Cardiac muscle cell (in vitro differentiated cells and primary cell): Measurements from ENCODE around the gene YBX3. TPM values are rescaled to one million over a fixed set of nuclear protein-coding genes. Genes with fewer than 3 reads are reported as not detected.

Experiments
- DNase-seq, 2 donors: peaks; one replicate each; pipeline versions ENCODE4 v3.0.0 to v3.0.0-alpha.2; 2010 to 2017; ENCODE audit warnings: low read depth in 1 of 2, low spot score in 1 of 2
- H3K27ac ChIP-seq: fragments of 200-600 bp; sonication (generic); 2 replicates; pipeline ENCODE4 v1.5.1; 2016
- H3K27me3 ChIP-seq: fragments of 200-600 bp; sonication (generic); 2 replicates; pipeline ENCODE4 v1.6.0; 2016; ENCODE audit warnings: control low read depth
- H3K36me3 ChIP-seq: fragments of 200-600 bp; sonication (generic); 2 replicates; pipeline ENCODE4 v1.5.1; 2016; ENCODE audit warnings: control low read depth
- H3K4me1 ChIP-seq: fragments of 200-600 bp; sonication (generic); 2 replicates; pipeline ENCODE4 v1.8.1; 2017; ENCODE audit warnings: low read depth, mild to moderate bottlenecking, mixed run types
- H3K4me3 ChIP-seq: fragments of 200-600 bp; sonication (generic); 2 replicates; pipeline ENCODE4 v1.5.1; 2016; ENCODE audit warnings: mild to moderate bottlenecking
- H3K9me3 ChIP-seq: fragments of 200-600 bp; sonication (generic); 2 replicates; pipeline ENCODE4 v1.5.1; 2017; ENCODE audit warnings: low read depth, mild to moderate bottlenecking, control low read depth
- polyA plus RNA-seq: library from polyadenylated mRNA; unstranded; fragments of >200 nt; fragmentation: Nextera tagmentation; extraction: Ambion mirVana; gene quantifications from 2 replicates; pipeline ENCODE4 v1.2.1, GENCODE V29; 2016
- total RNA-seq: library from RNA; depleted of rRNA; stranded (reverse); fragments of >200 nt; gene quantifications from 2 replicates; pipeline ENCODE4 v1.2.3, GENCODE V29; 2016
- TF ChIP-seq, protein P1 (sequence below): IDR thresholded peaks from 2 replicates; pipeline ENCODE4 v1.5.1; 2012; ENCODE audit warnings: low read depth, mild to moderate bottlenecking, low read length

The YBX3 gene
- total and polyA plus RNA-seq, 2 experiments from 2014 or later: 173 to 212 TPM

DNA sequence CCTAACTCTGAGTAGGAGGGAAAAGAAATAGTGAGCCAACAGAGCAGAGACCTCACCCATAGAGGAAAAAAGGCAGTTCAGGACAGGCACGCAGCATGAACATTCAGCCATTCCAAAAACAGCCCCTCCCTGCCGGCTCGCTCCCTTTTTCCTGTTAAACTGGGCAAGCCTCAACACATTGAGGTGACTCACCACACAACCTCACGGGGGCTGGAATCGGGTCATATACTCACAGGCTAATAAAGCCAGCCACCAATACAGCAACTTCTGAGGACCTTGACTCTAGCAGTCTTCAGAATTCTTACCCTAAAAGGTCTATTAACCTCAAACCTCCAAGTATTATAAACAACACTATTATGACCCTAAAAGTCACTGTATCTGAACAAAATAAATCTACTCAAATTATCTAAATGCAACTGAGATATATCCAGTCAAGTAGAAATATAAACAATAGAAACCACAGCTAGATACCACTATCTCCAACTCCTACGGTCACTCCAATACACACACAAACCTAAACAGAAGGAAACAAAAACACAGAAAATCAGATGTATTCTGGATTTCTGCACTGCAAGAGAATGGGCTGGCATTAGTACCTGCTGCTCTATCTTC lies 6.3 kb downstream of the YBX3 start:
- Histone ChIP-seq H3K36me3 (peaks cover 31% of the 10 kb centered on the region), H3K4me3 (no peak overlapping the region), H3K9me3 (no peaks in the 10 kb centered on the region), H3K27ac (no peak overlapping the region), H3K4me1 (peaks cover 34% of the 10 kb centered on the region), H3K27me3 (no peaks in the 10 kb centered on the region)
- DNase-seq: peak in 1 of 2 donors; percentile 91
- TF ChIP-seq, protein P1, sequence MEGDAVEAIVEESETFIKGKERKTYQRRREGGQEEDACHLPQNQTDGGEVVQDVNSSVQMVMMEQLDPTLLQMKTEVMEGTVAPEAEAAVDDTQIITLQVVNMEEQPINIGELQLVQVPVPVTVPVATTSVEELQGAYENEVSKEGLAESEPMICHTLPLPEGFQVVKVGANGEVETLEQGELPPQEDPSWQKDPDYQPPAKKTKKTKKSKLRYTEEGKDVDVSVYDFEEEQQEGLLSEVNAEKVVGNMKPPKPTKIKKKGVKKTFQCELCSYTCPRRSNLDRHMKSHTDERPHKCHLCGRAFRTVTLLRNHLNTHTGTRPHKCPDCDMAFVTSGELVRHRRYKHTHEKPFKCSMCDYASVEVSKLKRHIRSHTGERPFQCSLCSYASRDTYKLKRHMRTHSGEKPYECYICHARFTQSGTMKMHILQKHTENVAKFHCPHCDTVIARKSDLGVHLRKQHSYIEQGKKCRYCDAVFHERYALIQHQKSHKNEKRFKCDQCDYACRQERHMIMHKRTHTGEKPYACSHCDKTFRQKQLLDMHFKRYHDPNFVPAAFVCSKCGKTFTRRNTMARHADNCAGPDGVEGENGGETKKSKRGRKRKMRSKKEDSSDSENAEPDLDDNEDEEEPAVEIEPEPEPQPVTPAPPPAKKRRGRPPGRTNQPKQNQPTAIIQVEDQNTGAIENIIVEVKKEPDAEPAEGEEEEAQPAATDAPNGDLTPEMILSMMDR: no peak

DNA sequence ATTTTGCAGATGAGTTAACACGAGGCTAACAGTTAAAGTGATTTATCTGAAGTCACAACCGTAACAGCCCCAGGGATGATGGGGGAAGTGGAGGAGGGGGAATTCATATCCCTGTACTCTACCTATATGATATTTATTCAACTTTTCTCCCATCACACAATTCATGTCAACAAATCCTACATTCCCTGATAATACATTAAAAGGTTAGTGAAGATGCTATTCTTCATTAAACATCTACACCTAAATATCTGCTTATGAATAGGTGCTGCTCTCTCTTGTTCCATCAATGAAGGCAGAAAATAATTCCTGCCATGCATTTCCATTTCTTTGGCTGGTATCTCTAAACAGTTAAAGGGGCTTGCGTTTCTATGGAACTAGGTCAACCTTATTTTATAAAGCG lies 6.8 kb downstream of the YBX3 start:
- DNase-seq: no peak
- H3K36me3 ChIP-seq: peaks cover 37% of the 10 kb centered on the region
- no peaks in the 10 kb centered on the region for H3K9me3 ChIP-seq
- no peaks in the 10 kb centered on the region for H3K27me3 ChIP-seq
- H3K27ac ChIP-seq: no peak overlapping the region
- TF ChIP-seq, protein P1: no peak
- peaks cover 34% of the 10 kb centered on the region for H3K4me1 ChIP-seq
- H3K4me3 ChIP-seq: no peak overlapping the region

DNA sequence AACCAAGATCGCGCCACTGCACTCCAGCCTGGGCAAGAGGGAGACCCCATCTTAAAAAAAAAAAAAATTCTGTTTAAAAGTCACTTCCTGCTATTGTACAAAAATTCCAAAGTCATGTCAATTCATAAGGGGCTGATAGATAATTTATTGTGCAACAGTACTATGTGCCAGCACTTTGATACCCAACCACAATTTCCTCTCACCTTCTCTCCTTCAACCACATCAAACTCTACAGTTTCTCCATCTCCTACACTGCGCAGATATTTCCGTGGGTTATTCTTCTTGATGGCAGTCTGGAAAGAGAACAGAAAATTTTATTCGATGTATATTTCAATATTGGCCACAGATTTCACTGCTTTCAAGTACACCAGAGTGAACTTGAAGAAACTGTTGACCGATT lies 7.6 kb downstream of the YBX3 start:
- DNase-seq: no peak
- Histone ChIP-seq H3K9me3 (no peaks in the 10 kb centered on the region), H3K27me3 (no peaks in the 10 kb centered on the region), H3K4me1 (peaks cover 34% of the 10 kb centered on the region), H3K36me3 (peaks cover 38% of the 10 kb centered on the region), H3K4me3 (no peak overlapping the region), H3K27ac (no peak overlapping the region)
- TF ChIP-seq, protein P1: no peak

DNA sequence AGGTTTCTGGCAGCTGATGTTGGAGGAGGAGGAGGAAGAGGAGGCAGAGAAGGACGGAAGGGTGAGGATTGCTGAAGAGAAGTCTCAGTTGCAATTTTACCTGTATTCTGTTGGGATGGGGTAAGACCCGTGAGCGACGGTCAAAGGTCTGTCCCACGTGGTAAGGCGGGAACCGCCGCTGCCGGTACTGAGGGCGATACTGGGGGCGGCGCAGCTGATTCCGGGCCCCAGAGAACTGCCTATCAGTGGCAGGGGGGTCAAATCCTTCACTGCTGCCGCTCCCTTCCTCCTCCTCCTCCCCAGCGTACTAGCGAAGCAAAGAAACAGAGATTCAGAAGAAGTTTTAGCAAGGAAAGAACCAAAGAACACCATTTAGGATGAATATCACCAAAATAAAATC lies 13.3 kb downstream of the YBX3 start:
- H3K27ac ChIP-seq: peak overlapping the region; percentile 90
- H3K4me3 ChIP-seq: no peak overlapping the region
- peaks cover 56% of the 10 kb centered on the region for H3K36me3 ChIP-seq
- peaks cover 13% of the 10 kb centered on the region for H3K4me1 ChIP-seq
- TF ChIP-seq, protein P1: no peak
- no peaks in the 10 kb centered on the region for H3K9me3 ChIP-seq
- DNase-seq: no peak
- no peaks in the 10 kb centered on the region for H3K27me3 ChIP-seq

DNA sequence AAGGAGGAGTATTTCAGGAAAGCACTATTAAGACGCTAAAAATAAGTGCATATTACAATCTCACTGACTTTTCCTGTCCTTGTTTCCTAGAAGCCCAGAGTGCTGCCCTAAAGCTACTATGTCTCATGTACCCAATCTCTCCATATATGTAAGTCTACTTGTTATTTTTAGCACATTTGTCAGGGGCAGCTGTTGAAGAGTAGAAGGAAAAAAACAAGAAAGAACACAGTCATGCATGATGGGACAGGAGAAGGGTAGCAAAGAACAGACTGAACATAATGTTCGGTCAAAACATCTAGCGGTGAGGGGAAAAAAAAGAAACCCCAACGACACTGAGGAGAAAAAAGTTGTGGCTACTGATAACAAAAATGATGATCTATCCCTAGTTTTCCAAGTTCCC lies 14.3 kb downstream of the YBX3 start:
- H3K36me3 ChIP-seq: peaks cover 49% of the 10 kb centered on the region
- TF ChIP-seq, protein P1: no peak
- no peaks in the 10 kb centered on the region for H3K27me3 ChIP-seq
- H3K27ac ChIP-seq: peak overlapping the region; percentile 90
- peak in 1 of 2 donors; percentile 46 for DNase-seq
- H3K4me1 ChIP-seq: peaks cover 13% of the 10 kb centered on the region
- no peak overlapping the region for H3K4me3 ChIP-seq
- H3K9me3 ChIP-seq: no peaks in the 10 kb centered on the region
